HG03378 (cell line): ENCODE results near the gene ORM1.

ENCODE experiments used
- ATAC-seq: cut with Tn5 transposase; IDR thresholded peaks from one replicate; pipeline ENCODE4 v1.9.1; 2021; ENCODE audit warnings: mild to moderate bottlenecking, moderate library complexity; ENCODE audit not compliant: unreplicated experiment

ORM1 gene

GRCh38 chr9:114375386-114376175 lies 52.7 kb downstream of the ORM1 start:
- ATAC-seq: no peak
